ENCODE measurements around the gene GPNMB. TPM values are rescaled to one million over a fixed set of nuclear protein-coding genes. Genes with fewer than 3 reads are reported as not detected.

Gene GPNMB
- total RNA-seq, 4 donors from 2014 or later, result 46.1 to 94.9 (median 60.7) TPM

- H3K27me3 ChIP-seq, result peaks cover 0 to 27% (median 2%) of the 10 kb centered on the region in 4 donors
- 79% methylated on average over 6 of the region's 6 CpGs for WGBS
- TF ChIP-seq POLR2A (IDR thresholded peaks at IDR 0.05; ENCODE audit: low read depth) (no peak), EP300 (IDR thresholded peaks at IDR 0.05) (no peak), POLR2AphosphoS5 (IDR thresholded peaks at IDR 0.05) (no peak), CTCF (IDR thresholded peaks at IDR 0.05) (no peak)
- H3K27ac ChIP-seq (replicated peaks in 1 of 4), result peak overlapping the region; percentile 65 to 77 (median 72)
- peaks cover 13 to 23% (median 19%) of the 10 kb centered on the region in 4 donors for H3K4me1 ChIP-seq
- no peak for DNase-seq (ENCODE audit: extremely low spot score)
- H3K9me3 ChIP-seq, result peaks cover 0 to 5% (median under 1%) of the 10 kb centered on the region in 4 donors
- peak overlapping the region; percentile 50 to 61 (median 53) for H3K4me3 ChIP-seq
- intact Hi-C loops (cut with DNase I), result no loop called here
- no peaks in the 10 kb centered on the region for H3K36me3 ChIP-seq
Observed at GRCh38 chr7:23247046-23247602, 549 bp downstream of the GPNMB start.

- intact Hi-C loops (cut with DNase I), result no loop called here
- WGBS, result 22% methylated on average over 47 of the region's 53 CpGs
- Histone ChIP-seq H3K4me3 (peak overlapping the region; percentile 50 to 61 (median 53)), H3K27ac (replicated peaks in 1 of 4) (peak overlapping the region; percentile 65 to 77 (median 72)), H3K36me3 (no peaks in the 10 kb centered on the region), H3K9me3 (peaks cover 0 to 6% (median 2%) of the 10 kb centered on the region in 4 donors), H3K4me1 (peaks cover 8 to 20% (median 17%) of the 10 kb centered on the region in 4 donors), H3K27me3 (peaks cover 0 to 27% (median 2%) of the 10 kb centered on the region in 4 donors)
- no peak for DNase-seq (ENCODE audit: extremely low spot score)
- TF ChIP-seq POLR2A (IDR thresholded peaks at IDR 0.05; ENCODE audit: low read depth) (no peak), EP300 (IDR thresholded peaks at IDR 0.05) (no peak), POLR2AphosphoS5 (IDR thresholded peaks at IDR 0.05) (no peak), CTCF (IDR thresholded peaks at IDR 0.05) (no peak)
Observed at GRCh38 chr7:23247603-23248335, 1.2 kb downstream of the GPNMB start.

GRCh38 chr7:23249486-23249885, 2.9 kb downstream of the GPNMB start:
- Histone ChIP-seq H3K36me3 (peaks cover 0 to 7% (median 0%) of the 10 kb centered on the region in 4 donors), H3K27ac (replicated peaks in 1 of 4) (no peak overlapping the region), H3K4me3 (no peak overlapping the region), H3K27me3 (peaks cover 0 to 27% (median 2%) of the 10 kb centered on the region in 4 donors), H3K4me1 (peaks cover 0 to 13% (median 10%) of the 10 kb centered on the region in 4 donors), H3K9me3 (peaks cover 0 to 6% (median 2%) of the 10 kb centered on the region in 4 donors)
- no peak for DNase-seq (ENCODE audit: extremely low spot score)
- intact Hi-C loops (cut with DNase I), result no loop called here
- TF ChIP-seq EP300 (IDR thresholded peaks at IDR 0.05), result no peak
- TF ChIP-seq POLR2AphosphoS5 (IDR thresholded peaks at IDR 0.05), result no peak
- TF ChIP-seq CTCF (IDR thresholded peaks at IDR 0.05), result no peak

GRCh38 chr7:23254051-23254681, 7.6 kb downstream of the GPNMB start:
- no peak for TF ChIP-seq POLR2A (IDR thresholded peaks at IDR 0.05; ENCODE audit: low read depth)
- TF ChIP-seq POLR2AphosphoS5 (IDR thresholded peaks at IDR 0.05), result no peak
- TF ChIP-seq CTCF (IDR thresholded peaks at IDR 0.05), result no peak
- Histone ChIP-seq H3K36me3 (peaks cover 0 to 44% (median 4%) of the 10 kb centered on the region in 4 donors), H3K27ac (replicated peaks in 1 of 4) (no peak overlapping the region), H3K4me3 (no peak overlapping the region), H3K4me1 (no peaks in the 10 kb centered on the region), H3K27me3 (peaks cover 0 to 6% (median 0%) of the 10 kb centered on the region in 4 donors), H3K9me3 (peaks cover 0 to 6% (median 2%) of the 10 kb centered on the region in 4 donors)
- WGBS, result 85% methylated on average over 6 of the region's 7 CpGs
- DNase-seq (ENCODE audit: extremely low spot score), result no peak
- intact Hi-C loops (cut with DNase I), result no loop called here

Data from esophagus muscularis mucosa (tissue), 4 donors.